ENCODE results near the gene RAB3A.
"Not testable (repeated sequence)": the region's sequence is repeated elsewhere in the genome, so short reads cannot be mapped to it uniquely, and the experiment has no call there.

RAB3A gene

DNA sequence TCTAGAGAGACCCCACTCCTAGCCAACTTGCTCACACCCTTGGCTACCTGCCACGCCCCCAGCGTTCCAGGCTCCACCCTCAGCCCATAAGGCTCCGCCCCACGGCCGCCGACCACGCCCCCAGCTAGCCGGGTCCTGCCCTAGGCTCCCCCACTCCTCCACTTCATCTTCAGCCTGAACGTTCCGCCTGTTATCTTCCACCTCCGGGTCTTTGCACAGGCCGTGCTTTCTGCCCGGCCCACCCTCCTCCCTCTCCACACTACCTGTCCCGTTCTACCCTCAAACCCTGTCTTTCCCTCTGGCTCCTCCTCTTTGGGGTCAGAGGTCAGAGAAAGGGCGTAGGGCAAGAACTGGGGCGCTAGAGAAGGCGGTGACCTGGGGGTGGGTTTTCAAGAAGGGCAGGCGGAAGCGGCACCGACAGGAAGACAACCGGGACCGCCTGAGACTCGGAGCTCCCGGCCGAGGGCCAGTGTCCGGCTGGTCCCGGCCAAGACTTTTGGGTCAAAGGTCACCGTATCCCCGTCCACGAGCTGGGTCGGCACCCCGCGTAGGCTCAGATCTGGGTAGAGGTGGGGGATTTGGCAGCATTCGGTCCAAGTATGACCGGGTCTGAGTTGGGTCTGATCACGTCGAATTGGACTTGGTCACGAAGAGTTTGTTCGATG is 20.1 kb upstream of the RAB3A start:
- no peak for DNase-seq (ENCODE audit: low read depth)

- DNase-seq (ENCODE audit: low read depth), result no peak
Observed at GRCh38 chr19:18221815-18222725, 18.2 kb upstream of the RAB3A start.

DNA sequence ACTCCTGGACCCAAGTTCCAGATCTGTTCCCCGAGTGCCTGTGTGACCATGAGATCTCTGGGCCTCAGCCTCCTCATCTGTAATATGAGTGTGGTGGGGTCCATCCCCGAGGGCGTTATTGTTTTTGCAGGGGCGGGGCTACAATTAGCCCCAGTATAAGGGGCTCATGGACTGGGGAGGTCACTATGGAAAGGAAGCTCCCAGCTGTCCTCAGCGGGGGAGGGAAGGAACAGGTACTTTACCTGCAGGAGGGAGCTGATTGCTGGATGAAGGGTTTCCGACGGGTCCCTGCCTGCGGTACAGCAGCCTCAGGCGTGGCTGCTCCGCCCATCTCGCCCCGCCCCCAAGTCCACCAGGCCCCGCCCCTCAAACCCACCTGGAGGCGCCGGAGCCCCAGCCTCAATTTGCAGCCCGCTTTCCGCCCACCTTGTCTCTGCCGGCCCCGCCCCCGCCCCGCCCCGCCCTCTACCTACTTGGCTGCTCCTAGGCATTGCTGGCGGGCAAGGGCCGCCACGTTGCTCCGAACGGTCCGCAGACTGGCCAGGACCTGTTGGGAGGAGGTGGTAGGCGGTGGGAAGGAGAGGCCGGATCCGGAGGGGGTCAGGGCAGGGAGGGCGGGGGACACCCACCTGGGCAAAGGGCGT is 16.9 kb upstream of the RAB3A start:
- DNase-seq (ENCODE audit: low read depth), result no peak

- DNase-seq (ENCODE audit: low read depth), result no peak
Observed at GRCh38 chr19:18219911-18220631, 16.2 kb upstream of the RAB3A start.

DNA sequence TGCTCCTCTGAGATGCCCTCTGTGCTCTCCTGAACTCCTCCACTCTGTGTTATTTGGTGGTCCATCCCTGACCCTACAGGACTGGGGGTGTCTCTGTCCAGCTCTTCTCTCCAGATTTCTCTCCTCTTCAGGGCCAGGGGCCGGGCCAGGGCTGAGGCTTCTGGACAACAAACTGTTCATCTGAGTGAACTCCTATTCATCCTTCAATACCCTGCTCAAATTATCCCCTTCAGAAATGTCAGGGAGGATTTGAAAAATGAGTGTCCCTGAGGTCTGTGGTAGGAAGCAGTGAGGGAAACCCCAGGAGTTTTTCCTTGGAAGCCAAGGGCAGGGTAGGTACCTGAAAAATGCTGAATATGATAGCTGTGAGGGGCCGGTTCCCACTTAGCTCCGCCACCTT is 14.8 kb upstream of the RAB3A start:
- no peak for DNase-seq (ENCODE audit: low read depth)

DNA sequence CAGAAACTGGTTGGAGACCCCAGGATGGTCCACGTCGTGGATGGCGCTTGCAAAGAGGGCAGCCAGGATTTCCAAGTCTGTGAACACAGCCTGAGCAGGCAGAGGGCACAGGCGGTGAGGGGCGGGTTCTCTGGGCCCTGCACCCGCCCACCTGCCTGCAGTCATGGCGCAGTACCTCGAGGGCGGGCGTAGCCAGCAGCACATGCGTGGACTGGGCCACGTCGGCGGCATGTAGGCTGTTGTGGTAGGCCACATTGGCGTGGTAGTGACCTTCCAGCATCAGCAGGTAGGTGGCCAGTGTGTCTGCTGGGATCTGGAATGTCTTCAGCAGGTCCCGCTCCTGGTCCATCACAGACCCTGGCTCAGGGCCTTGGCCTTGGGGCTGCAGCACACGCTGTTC is 14.3 kb upstream of the RAB3A start:
- DNase-seq (ENCODE audit: low read depth), result no peak

- no peak for DNase-seq (ENCODE audit: low read depth)
Observed at GRCh38 chr19:18216789-18217188, 12.9 kb upstream of the RAB3A start.

DNA sequence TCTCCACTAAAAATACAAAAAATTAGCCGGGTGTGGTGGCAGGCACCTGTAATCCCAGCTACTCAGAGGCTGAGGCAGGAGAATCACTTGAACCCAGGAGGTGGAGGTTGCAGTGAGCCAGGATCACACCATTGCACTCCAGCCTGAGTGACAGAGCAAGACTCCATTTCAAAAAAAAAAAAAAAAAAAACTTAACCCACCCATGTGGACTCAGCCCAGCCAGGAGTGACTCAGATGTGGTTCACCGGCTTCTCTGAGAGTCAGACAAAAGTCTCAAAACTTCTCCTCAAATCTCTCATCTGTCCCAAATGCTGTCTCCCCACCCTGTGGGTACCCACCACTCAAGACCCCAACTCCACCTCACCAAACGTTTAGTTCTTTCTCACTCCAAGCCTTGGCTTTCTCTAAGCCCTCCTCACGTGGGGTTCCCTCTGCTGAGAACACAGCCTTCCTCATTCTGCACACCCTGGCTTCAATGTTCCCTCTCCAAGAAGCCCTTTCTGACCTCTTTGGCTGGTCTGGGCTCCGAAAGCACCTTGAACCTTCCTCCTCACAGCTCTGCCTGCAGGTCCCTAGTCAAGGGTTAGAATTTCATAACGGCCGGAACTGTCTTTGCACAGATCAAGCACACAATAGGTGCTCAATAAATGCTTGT is 11.1 kb upstream of the RAB3A start:
- DNase-seq (ENCODE audit: low read depth), result no peak

DNA sequence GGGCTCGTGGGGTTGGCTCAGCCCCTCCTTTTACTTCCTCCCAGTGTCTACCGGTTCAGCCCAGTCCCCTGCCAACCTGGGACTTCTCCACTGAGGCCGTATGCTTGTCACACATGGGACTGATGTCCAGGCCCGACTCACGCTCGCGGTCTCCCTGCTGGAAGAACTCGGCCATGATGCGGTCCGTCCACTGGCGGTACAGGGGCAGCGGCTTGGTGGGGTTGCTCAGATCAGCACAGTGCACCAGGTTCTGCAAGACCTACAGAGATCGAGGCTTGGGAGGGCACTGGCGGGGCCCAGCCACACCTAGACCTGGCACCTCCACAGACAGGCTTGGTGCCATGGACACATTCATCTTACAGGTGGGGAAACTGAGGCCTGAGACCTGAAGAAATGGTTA is 7.8 kb upstream of the RAB3A start:
- DNase-seq (ENCODE audit: low read depth), result no peak

DNA sequence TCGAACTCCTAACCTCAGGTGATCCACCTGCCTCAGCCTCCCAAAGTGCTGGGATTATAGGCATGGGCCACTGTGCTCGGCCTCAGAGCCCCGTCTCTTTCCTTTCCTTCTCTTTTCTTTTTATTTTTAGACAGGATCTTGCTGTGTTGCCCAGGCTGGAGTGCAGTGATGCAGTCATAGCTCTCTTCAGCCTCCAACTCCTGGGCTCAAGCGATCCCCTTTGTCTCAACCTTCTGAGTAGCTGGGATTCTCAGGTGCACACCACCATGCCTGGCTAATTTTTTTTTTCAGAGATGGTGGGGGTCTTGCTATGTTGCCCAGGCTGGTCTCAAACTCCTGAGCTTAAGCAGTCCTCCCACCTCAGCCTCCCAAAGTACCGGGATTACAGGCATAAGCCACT is 6.1 kb upstream of the RAB3A start:
- not testable (repeated sequence) for DNase-seq (ENCODE audit: low read depth)

- DNase-seq (ENCODE audit: low read depth), result no peak
Observed at GRCh38 chr19:18208098-18208951, 4.5 kb upstream of the RAB3A start.

DNA sequence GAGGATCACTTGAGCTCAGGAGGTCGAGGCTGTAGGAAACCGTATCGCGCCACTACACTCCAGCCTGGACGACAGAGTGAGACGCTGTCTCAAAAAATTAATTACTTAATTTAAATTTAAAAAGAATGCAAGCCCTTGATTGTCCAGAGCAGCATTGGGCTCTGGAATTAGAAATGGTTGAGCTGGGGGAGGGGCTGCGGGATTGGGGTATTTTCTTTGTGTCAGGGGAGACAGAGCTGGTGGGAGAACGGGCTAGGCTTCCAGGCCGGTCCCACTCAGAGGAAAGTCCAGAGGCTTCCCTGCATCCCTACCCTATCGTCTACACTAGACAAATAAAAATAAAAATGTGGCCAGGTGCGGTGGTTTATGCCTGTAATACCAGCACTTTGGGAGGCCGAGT is 2.2 kb upstream of the RAB3A start:
- no peak for DNase-seq (ENCODE audit: low read depth)

GRCh38 chr19:18205200-18205892 is 1.5 kb upstream of the RAB3A start:
- DNase-seq (ENCODE audit: low read depth), result no peak

- DNase-seq (ENCODE audit: low read depth), result no peak
Observed at GRCh38 chr19:18204394-18205199, 755 bp upstream of the RAB3A start.

DNA sequence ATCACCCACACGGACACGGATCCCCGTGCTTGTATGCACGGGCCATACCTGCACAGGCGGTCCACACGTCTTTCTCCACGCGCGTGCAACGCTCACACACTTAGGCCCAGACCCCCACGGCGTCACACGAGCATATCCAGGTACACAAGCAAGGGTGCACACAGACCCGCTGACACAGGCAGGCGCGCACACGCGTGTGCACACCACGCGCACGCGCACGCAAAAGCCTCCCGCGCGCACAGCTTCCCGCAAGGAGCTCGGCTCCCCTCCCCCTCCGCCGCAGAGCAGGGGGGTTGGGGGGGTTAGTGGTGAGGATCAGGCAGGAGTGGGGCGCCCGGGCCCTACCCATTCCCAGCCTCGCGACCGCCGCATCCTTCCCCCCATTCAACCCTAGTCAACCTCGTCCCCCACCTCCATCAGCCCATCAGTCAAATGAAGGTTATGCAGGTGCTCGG is 407 bp downstream of the RAB3A start:
- no peak for DNase-seq (ENCODE audit: low read depth)

DNA sequence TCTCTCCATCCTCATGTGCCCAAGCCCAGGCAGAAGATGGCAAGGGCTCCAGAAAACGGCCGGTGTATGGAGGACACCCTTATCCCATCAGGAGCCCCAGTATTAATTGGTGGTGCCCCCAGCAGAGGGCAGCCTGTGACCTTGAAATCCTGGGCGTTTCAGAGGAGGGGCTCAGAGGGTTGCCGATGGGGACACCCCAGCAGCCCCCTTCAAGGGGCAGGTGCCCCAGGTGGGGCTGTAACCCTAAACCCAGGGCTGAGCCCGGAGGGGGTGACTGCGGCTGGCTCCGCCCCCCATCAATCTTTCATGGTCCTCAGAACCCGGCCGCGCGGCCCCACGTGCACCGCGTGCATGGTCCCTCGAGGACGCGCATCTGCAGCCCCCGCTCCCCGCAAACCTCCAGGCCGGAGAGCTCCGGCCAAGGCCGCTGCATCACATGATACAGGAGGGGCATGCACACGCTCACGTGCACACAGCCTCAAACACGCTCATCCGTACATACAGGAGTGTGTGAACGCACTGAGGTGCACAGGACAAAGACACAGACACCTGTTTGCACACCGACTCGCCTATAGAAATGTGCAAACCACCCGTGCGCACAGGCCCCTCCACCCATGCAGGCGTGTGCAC is 949 bp downstream of the RAB3A start:
- no peak for DNase-seq (ENCODE audit: low read depth)

DNA sequence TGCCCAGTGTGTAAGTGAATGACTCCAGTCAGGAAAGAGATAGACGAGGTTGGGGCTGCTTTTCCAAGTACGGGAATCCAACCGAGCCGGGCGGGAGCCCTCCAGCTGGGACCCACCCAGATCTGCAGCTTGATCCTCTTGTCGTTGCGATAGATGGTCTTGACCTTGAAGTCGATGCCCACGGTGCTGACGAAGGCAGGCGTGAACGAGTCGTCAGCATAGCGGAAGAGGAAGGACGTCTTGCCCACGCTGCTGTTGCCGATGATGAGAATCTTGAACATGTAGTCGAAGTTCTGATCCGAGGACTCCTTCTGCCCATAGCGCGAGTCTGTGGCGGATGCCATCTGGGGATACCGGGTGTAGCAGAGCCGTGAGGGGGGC is 1.5 kb downstream of the RAB3A start:
- no peak for DNase-seq (ENCODE audit: low read depth)

GRCh38 chr19:18198374-18198773 is 5.5 kb downstream of the RAB3A start:
- no peak for DNase-seq (ENCODE audit: low read depth)

GRCh38 chr19:18197941-18198340 is 5.9 kb downstream of the RAB3A start:
- DNase-seq (ENCODE audit: low read depth), result no peak
